HepG2 (cell line): ENCODE results near the gene NEDD8. TPM values are rescaled to one million over a fixed set of nuclear protein-coding genes. Genes with fewer than 3 reads are reported as not detected.

Experiments used
- ARNT ChIP-seq: fragments of 450-650 bp; IDR thresholded peaks from 2 replicates; pipeline ENCODE4 v1.6.1; 2017
- FOXP4 ChIP-seq: sonication (generic); formaldehyde crosslinking; IDR thresholded peaks from 2 replicates; pipeline ENCODE4 v1.4.0; 2020; ENCODE audit warnings: missing genetic modification reagents
- JUN ChIP-seq: sonication (generic); formaldehyde crosslinking; IDR thresholded peaks from 2 replicates; pipeline ENCODE4 v1.4.0; 2020; ENCODE audit warnings: mild to moderate bottlenecking, missing genetic modification reagents
- JUND ChIP-seq: sonication (generic); formaldehyde crosslinking; IDR thresholded peaks from 2 replicates; pipeline ENCODE4 v1.8.0; 2022; ENCODE audit warnings: mild to moderate bottlenecking, missing genetic modification reagents
- MED13 ChIP-seq: sonication (generic); formaldehyde crosslinking; IDR thresholded peaks from 2 replicates; pipeline ENCODE4 v1.5.0; 2020; ENCODE audit warnings: missing genetic modification reagents
- POLR2AphosphoS5 ChIP-seq: IDR thresholded peaks from 2 replicates; pipeline ENCODE4 v1.6.1; 2012; ENCODE audit warnings: low read depth, low read length
- PRPF4 ChIP-seq: fragments of 200-400 bp; formaldehyde crosslinking; IDR thresholded peaks from 2 replicates; pipeline ENCODE4 v1.6.1; 2016; ENCODE audit warnings: low read length, low read depth; ENCODE audit not compliant: poor library complexity, severe bottlenecking
- RAD51 ChIP-seq: fragments of 450-650 bp; IDR thresholded peaks from 2 replicates; pipeline ENCODE4 v1.6.1; 2016; ENCODE audit warnings: borderline replicate concordance
- SP1 ChIP-seq, 2 experiments: fragments of 450-650 bp in 1 of 2; sonication (generic) in 1 of 2; formaldehyde crosslinking in 1 of 2; IDR thresholded peaks; 2 replicates each; pipeline versions ENCODE4 v1.4.0 to v1.6.1; 2016 to 2020; ENCODE audit warnings: missing genetic modification reagents in 1 of 2
- SYNCRIP ChIP-seq: fragments of 200-400 bp; formaldehyde crosslinking; IDR thresholded peaks from 2 replicates; pipeline ENCODE4 v1.6.1; 2018; ENCODE audit warnings: mild to moderate bottlenecking, low read depth, low read length; ENCODE audit not compliant: insufficient read depth
- TBX3 ChIP-seq: fragments of 450-650 bp; IDR thresholded peaks from 2 replicates; pipeline ENCODE4 v1.6.1; 2017; ENCODE audit warnings: antibody characterized with exemption, mild to moderate bottlenecking, inconsistent platforms, borderline replicate concordance
- THYN1 ChIP-seq: sonication (generic); formaldehyde crosslinking; IDR thresholded peaks from 2 replicates; pipeline ENCODE4 v1.8.1; 2023; ENCODE audit warnings: low read depth, mild to moderate bottlenecking, moderate library complexity, missing genetic modification reagents, borderline replicate concordance
- TIGD3 ChIP-seq: sonication (generic); formaldehyde crosslinking; IDR thresholded peaks from 2 replicates; pipeline ENCODE4 v1.5.1; 2020; ENCODE audit warnings: mild to moderate bottlenecking, missing genetic modification reagents, borderline replicate concordance
- ZNF260 ChIP-seq: sonication (generic); formaldehyde crosslinking; IDR thresholded peaks from 2 replicates; pipeline ENCODE4 v1.4.0; 2020; ENCODE audit warnings: missing genetic modification reagents, low read depth, mild to moderate bottlenecking, borderline replicate concordance
- ZNF275 ChIP-seq: sonication (generic); formaldehyde crosslinking; IDR thresholded peaks from 2 replicates; pipeline ENCODE4 v1.8.0; 2022; ENCODE audit warnings: missing genetic modification reagents, mild to moderate bottlenecking, inconsistent platforms, borderline replicate concordance
- ZNF354B ChIP-seq: sonication (generic); formaldehyde crosslinking; IDR thresholded peaks from 2 replicates; pipeline ENCODE4 v1.8.0; 2022; ENCODE audit warnings: mild to moderate bottlenecking, missing genetic modification reagents
- ZNF570 ChIP-seq: sonication (generic); formaldehyde crosslinking; IDR thresholded peaks from 2 replicates; pipeline ENCODE4 v1.4.0; 2020; ENCODE audit warnings: mild to moderate bottlenecking, missing genetic modification reagents, borderline replicate concordance
- ZNF644 ChIP-seq: IDR thresholded peaks from 2 replicates; pipeline ENCODE4 v1.6.1; 2016; ENCODE audit warnings: low read depth
- ZNF800 ChIP-seq: sonication (generic); formaldehyde crosslinking; IDR thresholded peaks from 2 replicates; pipeline ENCODE4 v1.4.0; 2020; ENCODE audit warnings: missing genetic modification reagents
- ZSCAN31 ChIP-seq: sonication (generic); formaldehyde crosslinking; IDR thresholded peaks from 2 replicates; pipeline ENCODE4 v1.5.0; 2020; ENCODE audit warnings: low read depth, mild to moderate bottlenecking, missing genetic modification reagents
- polyA plus RNA-seq, 8 experiments: library from polyadenylated mRNA; depleted of rRNA in 3 of 8; stranded (reverse) in 7 of 8; unstranded in 1 of 8; fragments of >200 nt; fragmentation: Illumina TruSeq in 4 of 8; extraction: Trizol in 4 of 8; gene quantifications; 2 replicates each; pipeline versions ENCODE4 v1.2.1 to v1.2.3, GENCODE V29; 2011 to 2016; ENCODE audit warnings: low read depth in 4 of 8, missing spikeins in 1 of 8, mixed read lengths in 1 of 8; ENCODE audit not compliant: insufficient read depth in 1 of 8
- total RNA-seq, 5 experiments: library from RNA; depleted of rRNA; stranded (reverse); fragments of >200 nt; fragmentation: Illumina TruSeq; extraction: Trizol; gene quantifications; 2 replicates each; pipeline ENCODE4 v1.2.3, GENCODE V29; 2016; ENCODE audit warnings: low read depth in 1 of 5

NEDD8 gene
- total and polyA plus RNA-seq, 2 of the 13 experiments (the other 11 are each of a cell fraction or from before 2014, with no cell fraction given): 535 to 713 TPM

- peak; percentile 95 for TF ChIP-seq ZNF275 (CRISPR knock-in tag)
- TF ChIP-seq THYN1: no peak
- TF ChIP-seq POLR2AphosphoS5: peak; percentile 99
- peak; percentile 57; the same call in 1 of the 2 replicates for TF ChIP-seq ZNF570
- TF ChIP-seq ARNT: no peak
- peak; percentile 92; the same call in 1 of the 2 replicates for TF ChIP-seq ZNF800 (CRISPR knock-in tag)
- peak; percentile 86 for TF ChIP-seq JUND (CRISPR knock-in tag)
- 0 out of 2 replicates have a peak, but pooled peaks have one; percentile 97 for TF ChIP-seq ZNF260 (CRISPR knock-in tag)
- peak; percentile 92; the same call in 1 of the 2 replicates for TF ChIP-seq TIGD3 (CRISPR knock-in tag)
- no peak for TF ChIP-seq SYNCRIP
- TF ChIP-seq PRPF4: no peak
- TF ChIP-seq FOXP4 (CRISPR knock-in tag): peak; percentile 82; the same call in 1 of the 2 replicates
- TF ChIP-seq ZSCAN31: peak; percentile 96
- peak; percentile 100 for TF ChIP-seq RAD51
- TF ChIP-seq TBX3: 0 out of 2 replicates have a peak, but pooled peaks have one; percentile 31
- peak; percentile 97 for TF ChIP-seq MED13 (CRISPR knock-in tag)
- peak; percentile 90 for TF ChIP-seq JUN
- no peak for TF ChIP-seq SP1 (IDR thresholded peaks at IDR 0.05)
- peak; percentile 89 for TF ChIP-seq SP1 (CRISPR knock-in tag; IDR thresholded peaks at IDR 0.05)
- TF ChIP-seq ZNF644 (CRISPR knock-in tag): no peak
- TF ChIP-seq ZNF354B (CRISPR knock-in tag): no peak
These were observed 19.0 kb downstream of the NEDD8 start, which contains the start of gene CHMP4A (continued) for GRCh38 chr14:24212924-24213865.
